HG03159 (cell line): Measurements from ENCODE around the gene APMAP.
"Not testable (repeated sequence)": the region's sequence is repeated elsewhere in the genome, so short reads cannot be mapped to it uniquely, and the experiment has no call there.

ENCODE experiments used
- ATAC-seq: cut with Tn5 transposase; IDR thresholded peaks from one replicate; pipeline ENCODE4 v1.9.1; 2021; ENCODE audit warnings: mild to moderate bottlenecking, moderate library complexity; ENCODE audit not compliant: unreplicated experiment

Gene APMAP

GRCh38 chr20:24954566-24954965, 38.0 kb downstream of the APMAP start:
- ATAC-seq: no peak

- ATAC-seq: no peak
Measured at GRCh38 chr20:24954151-24954550, 38.4 kb downstream of the APMAP start.

DNA sequence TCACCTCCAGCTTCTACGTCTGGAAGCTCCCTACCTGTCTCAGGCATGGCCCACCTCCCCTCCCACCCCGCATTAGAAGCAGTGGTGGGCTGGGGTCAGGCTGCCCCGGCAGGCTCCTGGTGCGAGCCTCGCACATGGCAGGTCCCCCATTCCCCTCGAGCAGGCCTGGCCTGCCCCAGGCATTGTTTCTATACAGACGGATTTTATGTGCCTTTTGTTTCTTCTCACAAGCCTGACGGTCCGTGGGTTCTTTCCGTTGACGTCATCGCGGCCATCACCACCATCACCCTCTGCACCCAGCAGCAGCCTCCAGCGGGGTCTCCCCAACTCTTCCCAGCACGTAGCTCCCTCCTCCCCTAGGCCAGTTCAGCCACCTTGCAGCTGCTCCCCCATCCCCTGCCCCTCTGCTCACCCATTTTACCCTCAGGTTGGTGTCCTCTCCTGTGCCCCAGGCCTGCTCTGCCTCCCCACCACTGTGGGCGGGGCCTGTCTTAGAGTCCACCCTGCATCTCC, 38.9 kb downstream of the APMAP start:
- no peak for ATAC-seq

DNA sequence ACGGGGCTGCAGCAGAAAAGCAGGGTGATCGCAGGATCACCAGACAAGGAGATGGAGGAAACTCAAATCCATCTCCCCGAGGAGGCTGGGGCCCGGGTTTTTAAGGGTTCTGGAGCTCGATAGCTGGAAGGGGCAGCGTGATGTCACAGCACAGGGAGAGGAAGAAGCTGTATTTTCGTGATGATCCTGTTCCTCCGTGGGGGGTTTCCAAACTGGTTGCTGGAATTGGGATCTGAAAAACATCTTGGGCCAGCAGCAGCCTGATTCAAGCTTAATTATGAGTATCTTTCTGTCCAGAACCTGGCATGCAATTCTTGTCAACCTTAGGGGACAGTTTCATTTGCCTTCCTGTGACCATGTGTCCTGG, 39.4 kb downstream of the APMAP start:
- no peak for ATAC-seq

- no peak for ATAC-seq
Measured at GRCh38 chr20:24952376-24953208, 40.0 kb downstream of the APMAP start.

DNA sequence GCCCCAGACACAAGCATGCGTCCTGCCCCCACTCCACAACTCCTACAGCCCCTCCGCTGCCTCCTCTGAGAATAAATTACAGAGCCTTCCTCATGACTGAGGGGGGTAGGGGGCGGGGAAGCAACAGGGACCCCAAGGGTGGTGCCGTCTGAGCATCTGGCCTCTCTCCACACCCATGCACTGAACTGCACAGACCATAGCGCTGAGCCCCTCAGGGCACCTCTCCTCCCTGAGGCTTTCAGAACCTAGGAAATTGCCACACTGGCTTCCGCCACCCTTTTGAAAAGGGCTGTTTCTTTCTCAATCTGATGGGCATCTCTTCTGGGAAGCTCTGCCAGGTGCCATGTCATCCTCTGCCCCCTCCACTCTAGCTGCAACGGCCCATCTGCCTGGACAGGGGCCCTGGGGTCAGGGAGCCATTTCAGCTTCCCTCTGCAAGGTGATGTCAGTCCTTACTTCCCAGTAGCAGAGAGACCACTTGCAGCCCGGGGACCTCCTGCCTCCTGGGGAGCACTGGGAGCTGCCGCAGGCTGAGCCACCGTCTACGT, 40.9 kb downstream of the APMAP start:
- ATAC-seq: no peak

DNA sequence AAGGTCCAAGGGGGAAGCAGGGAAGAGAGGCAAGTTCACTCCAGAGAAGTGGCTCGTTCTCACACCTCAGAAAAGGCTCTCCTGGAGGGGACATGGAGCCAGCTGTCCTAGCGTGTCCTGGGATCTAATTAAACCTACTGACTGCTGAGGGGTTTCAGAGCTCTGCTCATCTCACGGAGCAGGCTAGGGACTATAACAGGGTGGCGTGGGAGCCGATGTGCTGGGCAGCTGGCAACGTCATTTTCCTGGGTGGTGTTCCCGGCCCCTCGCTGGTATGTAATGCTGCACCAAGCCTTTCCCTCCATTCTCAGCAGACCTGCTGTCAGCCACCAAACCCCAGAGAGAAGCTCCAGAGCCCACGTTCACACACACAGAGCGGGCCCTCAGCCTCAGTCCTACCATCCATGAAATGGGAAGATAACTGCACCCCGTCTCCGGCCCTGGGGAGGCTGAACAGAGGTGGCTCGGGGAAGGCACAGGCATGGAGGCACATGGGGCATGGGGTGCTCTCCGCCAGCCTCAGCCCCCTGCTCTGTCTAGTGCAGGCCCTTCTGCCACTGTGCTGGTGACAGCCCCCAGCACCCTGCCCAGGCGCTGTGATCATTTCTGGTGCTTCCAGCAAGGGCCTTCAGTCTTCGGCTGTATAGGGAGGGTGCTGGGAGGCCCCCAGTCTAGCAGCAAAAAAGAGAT, 41.6 kb downstream of the APMAP start:
- no peak for ATAC-seq

DNA sequence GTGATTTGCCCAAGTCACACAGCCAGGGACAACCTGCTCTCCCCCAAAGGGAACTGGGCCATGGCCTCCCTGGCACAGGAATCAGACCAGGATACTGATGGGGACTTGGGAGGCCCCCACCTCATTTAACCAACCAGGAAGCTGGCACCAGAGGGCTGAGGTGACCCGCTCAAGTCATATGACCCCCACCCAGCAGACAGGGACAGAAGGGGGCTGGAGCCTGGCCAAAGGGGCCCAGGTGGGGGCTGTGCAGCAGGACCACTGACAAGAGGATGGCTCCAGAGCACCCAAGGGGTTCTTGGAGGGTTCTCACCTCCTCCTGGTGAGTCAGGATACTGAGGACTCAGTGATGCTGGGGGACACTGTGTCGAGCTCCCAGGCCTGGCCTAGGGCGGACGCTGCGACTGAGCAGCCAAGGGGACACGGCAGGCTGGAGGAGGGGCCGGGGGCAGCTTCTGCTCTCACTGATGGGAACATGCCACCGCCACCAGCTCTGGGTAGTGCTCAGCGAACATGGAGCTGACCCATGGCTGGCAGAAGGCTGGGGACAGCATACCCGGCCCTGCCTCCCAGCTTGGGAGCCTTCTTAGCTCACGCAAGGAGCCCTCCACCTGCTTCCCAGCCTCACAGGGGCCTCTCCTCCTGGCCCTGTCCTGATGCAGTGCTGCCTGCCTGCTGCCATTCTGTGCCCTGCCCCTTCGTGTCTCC, 42.3 kb downstream of the APMAP start:
- no peak for ATAC-seq

- no peak for ATAC-seq
Measured at GRCh38 chr20:24949756-24950127, 42.8 kb downstream of the APMAP start.

DNA sequence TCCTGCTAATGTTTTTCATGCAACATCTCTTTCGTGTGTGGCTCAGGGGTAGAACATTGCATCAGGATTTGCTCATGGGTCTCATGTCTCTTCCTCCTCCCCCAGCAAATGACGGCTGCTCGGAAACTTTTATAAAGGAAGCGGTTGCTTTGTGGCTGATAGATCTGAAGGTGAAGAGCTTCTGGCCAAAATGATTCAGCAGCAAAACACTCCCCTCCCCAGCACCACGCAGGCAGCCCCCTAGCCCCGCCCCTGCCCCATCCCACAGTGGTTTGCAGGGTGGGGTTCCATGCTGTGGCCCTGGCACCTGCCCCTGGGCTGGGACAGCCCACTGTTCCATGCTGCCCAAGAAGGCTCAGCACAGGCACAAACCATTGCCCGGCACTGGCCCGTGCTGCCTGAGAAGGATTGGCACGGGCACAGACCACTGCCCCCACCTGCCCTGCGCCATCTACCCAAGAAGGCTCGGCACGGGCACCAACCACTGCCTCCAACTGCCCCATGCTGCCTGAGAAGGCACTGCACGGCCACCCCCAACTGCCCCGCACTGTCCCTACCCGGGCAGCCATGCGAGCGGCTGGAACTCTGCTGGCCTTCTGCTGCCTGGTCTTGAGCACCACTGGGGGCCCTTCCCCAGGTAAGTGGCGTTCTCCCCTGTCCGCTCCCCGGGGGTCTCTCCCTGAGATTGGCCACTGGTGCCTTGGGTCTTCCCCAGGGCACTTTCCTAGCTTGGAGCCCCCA, 43.4 kb downstream of the APMAP start, which contains the start of gene CST7:
TSS of gene CST7 (plus strand) at position 331 of the 741 bp plus-strand sequence. CDS start at position 568, 237 bp downstream.
- no peak for ATAC-seq

- ATAC-seq: not testable (repeated sequence)
Measured at GRCh38 chr20:24948396-24948938, 44.1 kb downstream of the APMAP start.

GRCh38 chr20:24946376-24946775, 46.2 kb downstream of the APMAP start:
- ATAC-seq: not testable (repeated sequence)

GRCh38 chr20:24943731-24944130, 48.8 kb downstream of the APMAP start:
- no peak for ATAC-seq

DNA sequence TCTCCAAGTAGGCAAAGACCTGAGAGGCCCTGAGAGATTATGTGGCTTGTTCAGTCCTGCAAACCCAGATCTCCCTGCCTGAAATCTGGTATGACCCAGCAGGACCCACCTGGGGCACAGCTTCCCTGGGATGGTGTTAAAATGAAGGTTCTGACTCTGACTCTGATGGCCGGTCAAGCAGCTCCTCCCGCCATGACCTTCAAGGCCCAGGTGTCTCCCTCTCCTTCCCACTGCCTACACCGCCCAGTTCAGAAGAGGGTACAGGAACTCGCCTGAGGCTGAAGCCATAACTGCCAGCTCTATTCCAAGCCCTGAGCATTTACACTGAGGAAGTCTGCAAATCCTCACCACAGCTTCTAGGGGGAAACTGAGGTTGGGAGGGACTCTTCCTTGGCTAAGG, 49.4 kb downstream of the APMAP start:
- no peak for ATAC-seq

DNA sequence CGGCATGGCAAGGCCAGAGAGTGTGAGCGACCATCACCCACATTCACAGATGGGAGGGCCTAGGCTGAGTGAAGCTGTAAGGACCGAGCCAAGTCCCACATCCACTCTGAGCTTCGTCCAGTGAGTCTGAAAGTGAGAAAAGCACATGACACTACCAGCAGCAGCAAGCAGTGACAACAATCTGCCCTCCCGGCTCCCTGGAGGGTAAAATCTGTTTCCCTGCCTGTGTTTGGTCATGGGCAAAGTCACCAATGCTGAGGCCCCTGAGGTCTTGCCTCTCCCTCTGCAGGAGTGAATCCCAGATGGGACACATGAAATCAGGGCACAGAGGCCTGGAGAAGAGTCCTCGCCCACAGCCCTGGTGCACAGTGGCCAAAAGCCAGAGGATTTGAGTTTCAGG, 49.9 kb downstream of the APMAP start:
- no peak for ATAC-seq

- no peak for ATAC-seq
Measured at GRCh38 chr20:24939036-24939435, 53.5 kb downstream of the APMAP start.

- no peak for ATAC-seq
Measured at GRCh38 chr20:24938498-24938897, 54.1 kb downstream of the APMAP start.

DNA sequence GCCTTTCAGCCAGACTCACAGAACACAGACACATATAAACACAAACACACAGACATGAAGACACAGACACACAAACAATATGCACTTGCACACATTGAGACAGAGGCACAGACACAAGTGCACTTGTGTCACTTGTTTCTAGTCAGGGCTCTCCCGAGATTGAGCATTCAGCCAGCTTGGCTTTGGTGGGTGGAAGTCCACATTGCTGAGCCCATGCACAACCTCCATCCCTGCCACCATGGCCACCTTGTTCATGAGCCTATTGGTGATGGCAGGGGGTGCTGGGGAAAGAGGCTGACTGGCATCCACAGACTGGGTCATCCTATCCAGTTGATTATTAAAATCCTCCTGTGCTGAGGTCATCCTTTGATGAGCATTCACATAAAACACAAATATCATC, 55.0 kb downstream of the APMAP start:
- no peak for ATAC-seq

- ATAC-seq: no peak
Measured at GRCh38 chr20:24936526-24937407, 55.8 kb downstream of the APMAP start.
